ENCODE measurements around the gene TRNP1. TPM values are rescaled to one million over a fixed set of nuclear protein-coding genes. Genes with fewer than 3 reads are reported as not detected.

Gene TRNP1
- total and polyA plus RNA-seq, 3 experiments from 2014 or later = 0.73 to 1.2 TPM; not detected in 1

DNA sequence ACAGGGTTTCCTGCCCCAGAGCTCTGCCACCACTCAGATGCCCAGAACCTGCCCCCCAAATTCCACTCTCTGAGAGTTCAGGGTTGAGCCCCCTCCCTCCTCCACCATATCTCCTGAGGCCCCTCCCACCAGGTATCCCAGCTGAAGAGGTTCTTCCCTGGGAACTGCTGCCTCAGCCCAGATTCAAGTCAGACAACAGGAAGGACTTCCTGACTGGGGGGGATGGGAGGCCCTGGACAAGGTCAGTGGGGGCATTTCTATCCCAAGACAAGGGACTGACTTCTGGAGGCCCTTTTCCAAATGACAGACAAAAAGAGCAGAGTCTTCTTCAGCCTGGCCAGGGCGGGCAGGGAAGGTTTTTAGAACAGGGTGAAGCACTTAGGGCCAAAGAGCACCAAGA, 43.2 kb downstream of the TRNP1 start:
- Mint-ChIP-seq H3K27ac (peak overlapping the region in 1 of 8 donors; percentile 91), H3K36me3 (no peaks in the 10 kb centered on the region), H3K4me1 (no peaks in the 10 kb centered on the region), H3K27me3 (peaks cover 13 to 22% of the 10 kb centered on the region in 2 donors), H3K9me3 (no peaks in the 10 kb centered on the region), H3K4me3 (no peak overlapping the region)
- H3K9me3 ChIP-seq (ENCODE audit: low read length) = no peaks in the 10 kb centered on the region
- DNase-seq = no peak
- H3K4me1 ChIP-seq (ENCODE audit: insufficient read depth, low read length) = no peaks in the 10 kb centered on the region
- ChIA-PET CTCF (interaction anchor here (0.9 to 1.1 kb wide), 4 partner anchors 9 to 620 kb away, joined by 3 to 4 read pairs (median 3); no protein-coding TSS in a partner anchor), POLR2A (no interaction called here)
- no peak overlapping the region for H3K27ac ChIP-seq (ENCODE audit: low read depth, low read length)
- H3K27me3 ChIP-seq (ENCODE audit: insufficient read depth, low read length, poor library complexity, severe bottlenecking) = no peaks in the 10 kb centered on the region
- no peak overlapping the region for H3K4me3 ChIP-seq (ENCODE audit: low read length)
- H3K36me3 ChIP-seq (ENCODE audit: insufficient read depth, low read length) = no peaks in the 10 kb centered on the region

DNA sequence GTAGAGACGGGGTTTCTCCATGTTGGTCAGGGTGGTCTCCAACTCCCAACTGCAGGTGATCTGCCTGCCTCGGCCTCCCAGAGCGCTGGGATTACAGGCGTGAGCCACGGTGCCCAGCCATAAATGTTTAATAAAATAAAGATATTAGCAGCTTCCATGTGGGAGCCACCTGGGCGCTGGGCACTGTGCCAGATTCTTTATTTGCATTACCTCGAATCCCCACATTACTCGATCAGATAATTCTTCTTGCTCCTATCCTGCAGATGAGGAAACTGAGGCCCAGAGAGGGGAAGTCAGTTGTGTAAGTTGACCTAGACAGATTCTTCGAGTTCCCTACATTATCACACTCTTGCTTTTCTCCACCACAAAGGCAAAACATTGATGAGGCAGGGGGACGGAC, 44.0 kb downstream of the TRNP1 start:
- no peak for DNase-seq
- Histone ChIP-seq H3K9me3 (ENCODE audit: low read length) (no peaks in the 10 kb centered on the region), H3K27me3 (ENCODE audit: insufficient read depth, low read length, poor library complexity, severe bottlenecking) (no peaks in the 10 kb centered on the region), H3K36me3 (ENCODE audit: insufficient read depth, low read length) (no peaks in the 10 kb centered on the region), H3K4me1 (ENCODE audit: insufficient read depth, low read length) (no peaks in the 10 kb centered on the region), H3K27ac (ENCODE audit: low read depth, low read length) (no peak overlapping the region), H3K4me3 (ENCODE audit: low read length) (no peak overlapping the region)
- Mint-ChIP-seq H3K27ac (no peak overlapping the region), H3K27me3 (peaks cover 8 to 22% of the 10 kb centered on the region in 2 donors), H3K9me3 (no peaks in the 10 kb centered on the region), H3K4me3 (no peak overlapping the region), H3K4me1 (no peaks in the 10 kb centered on the region), H3K36me3 (no peaks in the 10 kb centered on the region)
- POLR2A ChIA-PET = no interaction called here
- CTCF ChIA-PET = no interaction called here

DNA sequence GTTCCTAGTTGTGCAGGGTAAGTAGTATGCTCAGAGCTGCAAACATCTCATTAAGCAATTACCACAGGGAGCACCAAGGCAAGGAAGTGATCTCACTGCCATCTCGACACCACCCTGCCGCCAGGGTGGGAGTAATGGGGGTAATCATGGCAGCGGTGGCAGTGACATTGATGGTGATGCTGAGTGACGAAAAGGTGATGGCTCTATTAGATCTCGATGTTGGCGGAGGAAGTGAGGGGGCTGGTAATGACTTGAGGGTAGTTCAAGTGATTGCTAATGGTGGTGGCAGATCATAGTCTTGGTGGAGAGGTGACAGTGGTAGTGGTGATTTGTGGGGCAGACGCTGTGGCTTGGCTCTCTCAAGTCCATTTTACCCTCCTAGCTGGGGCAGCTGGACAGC, 44.5 kb downstream of the TRNP1 start:
- Histone ChIP-seq H3K27me3 (ENCODE audit: insufficient read depth, low read length, poor library complexity, severe bottlenecking) (no peaks in the 10 kb centered on the region), H3K27ac (ENCODE audit: low read depth, low read length) (no peak overlapping the region), H3K4me1 (ENCODE audit: insufficient read depth, low read length) (no peaks in the 10 kb centered on the region), H3K36me3 (ENCODE audit: insufficient read depth, low read length) (no peaks in the 10 kb centered on the region), H3K9me3 (ENCODE audit: low read length) (no peaks in the 10 kb centered on the region), H3K4me3 (ENCODE audit: low read length) (no peak overlapping the region)
- H3K4me1 Mint-ChIP-seq = no peaks in the 10 kb centered on the region
- H3K4me3 Mint-ChIP-seq = no peak overlapping the region
- DNase-seq = no peak
- ChIA-PET POLR2A (no interaction called here), CTCF (no interaction called here)
- peaks cover 5 to 22% of the 10 kb centered on the region in 2 donors for H3K27me3 Mint-ChIP-seq
- H3K36me3 Mint-ChIP-seq = no peaks in the 10 kb centered on the region
- no peaks in the 10 kb centered on the region for H3K9me3 Mint-ChIP-seq
- H3K27ac Mint-ChIP-seq = peak overlapping the region in 1 of 8 donors; percentile 70

DNA sequence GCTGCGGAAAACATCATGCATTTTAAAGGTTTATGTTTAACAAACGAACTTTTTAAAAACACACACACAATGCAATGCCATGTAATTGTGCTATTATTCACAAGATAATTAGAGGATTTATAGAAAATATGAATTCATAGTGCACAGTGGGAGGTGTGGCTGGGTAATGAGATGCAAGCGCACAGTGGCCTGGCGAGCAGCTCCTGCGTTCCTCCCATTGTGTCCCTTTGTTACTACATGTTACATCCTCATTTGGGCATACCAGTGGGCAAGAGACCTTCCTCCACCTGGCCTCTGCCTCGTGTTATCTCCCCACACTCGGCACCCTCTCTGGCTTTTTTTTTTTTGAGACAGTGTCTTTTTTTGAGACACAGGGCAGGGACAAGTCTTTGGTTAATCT, 49.2 kb downstream of the TRNP1 start:
- peaks cover 2 to 17% of the 10 kb centered on the region in 2 donors for H3K27me3 Mint-ChIP-seq
- H3K36me3 Mint-ChIP-seq = no peaks in the 10 kb centered on the region
- no peaks in the 10 kb centered on the region for H3K9me3 Mint-ChIP-seq
- no peak overlapping the region for H3K4me3 Mint-ChIP-seq
- ChIA-PET POLR2A (no interaction called here), CTCF (interaction anchor here (1.5 to 7.1 kb wide), 4 partner anchors 13 to 69 kb away, joined by 3 to 134 read pairs (median 19); no protein-coding TSS in a partner anchor)
- Histone ChIP-seq H3K36me3 (ENCODE audit: insufficient read depth, low read length) (no peaks in the 10 kb centered on the region), H3K9me3 (ENCODE audit: low read length) (no peaks in the 10 kb centered on the region), H3K4me1 (ENCODE audit: insufficient read depth, low read length) (peaks cover 13% of the 10 kb centered on the region), H3K4me3 (ENCODE audit: low read length) (no peak overlapping the region), H3K27ac (ENCODE audit: low read depth, low read length) (no peak overlapping the region), H3K27me3 (ENCODE audit: insufficient read depth, low read length, poor library complexity, severe bottlenecking) (no peaks in the 10 kb centered on the region)
- H3K27ac Mint-ChIP-seq = no peak overlapping the region
- peaks cover 17 to 20% (median 19%) of the 10 kb centered on the region in 3 donors for H3K4me1 Mint-ChIP-seq
- no peak for DNase-seq

DNA sequence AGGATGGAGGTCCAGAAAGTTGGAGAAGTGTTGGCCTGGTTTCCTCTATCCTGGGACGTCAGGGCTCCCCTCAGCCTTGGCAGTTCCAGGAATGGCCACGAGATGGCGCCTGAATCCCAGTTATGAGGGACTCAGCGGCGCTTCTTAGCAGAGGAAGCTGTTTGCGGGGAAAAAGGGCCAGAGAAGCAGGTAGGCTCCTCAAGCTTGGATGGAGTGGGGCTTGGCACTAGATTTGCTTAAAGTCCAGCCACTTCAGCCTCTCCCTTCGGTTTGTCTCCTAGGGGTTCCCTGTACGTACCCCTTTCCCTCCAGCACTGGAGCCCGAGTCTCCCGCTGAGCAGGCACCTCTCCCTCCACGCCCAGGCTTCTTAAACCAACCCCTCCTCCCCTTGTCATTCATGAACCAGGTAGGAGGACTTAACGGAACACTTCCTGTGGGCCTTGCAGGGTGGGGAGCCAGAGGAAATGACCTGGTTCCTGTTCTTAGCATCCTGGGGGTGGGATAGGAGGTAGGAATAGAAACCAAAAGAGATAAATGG, 51.2 kb downstream of the TRNP1 start:
- no peak overlapping the region for H3K27ac ChIP-seq (ENCODE audit: low read depth, low read length)
- Mint-ChIP-seq H3K27me3 (peaks cover 2 to 4% of the 10 kb centered on the region in 2 donors), H3K4me3 (peak overlapping the region in 6 of 7 donors; percentile 23 to 75 (median 60)), H3K36me3 (no peaks in the 10 kb centered on the region), H3K4me1 (peaks cover 17 to 20% (median 19%) of the 10 kb centered on the region in 3 donors), H3K27ac (peak overlapping the region in 3 of 8 donors; percentile 5 to 60 (median 13)), H3K9me3 (no peaks in the 10 kb centered on the region)
- H3K36me3 ChIP-seq (ENCODE audit: insufficient read depth, low read length) = no peaks in the 10 kb centered on the region
- peak; percentile 72 to 88 (median 84) for DNase-seq
- no peaks in the 10 kb centered on the region for H3K27me3 ChIP-seq (ENCODE audit: insufficient read depth, low read length, poor library complexity, severe bottlenecking)
- H3K4me1 ChIP-seq (ENCODE audit: insufficient read depth, low read length) = peaks cover 13% of the 10 kb centered on the region
- CTCF ChIA-PET = interaction anchor here (0.7 to 7.1 kb wide), 24 partner anchors 8 to 351 kb away, joined by 3 to 134 read pairs (median 5); partner anchors contain the start of gene SLC9A1
- peak overlapping the region; percentile 41 for H3K4me3 ChIP-seq (ENCODE audit: low read length)
- no peaks in the 10 kb centered on the region for H3K9me3 ChIP-seq (ENCODE audit: low read length)
- POLR2A ChIA-PET = interaction anchor here (0.7 kb wide), 1 partner anchor 52 kb away, joined by 3 read pairs; no protein-coding TSS in a partner anchor

DNA sequence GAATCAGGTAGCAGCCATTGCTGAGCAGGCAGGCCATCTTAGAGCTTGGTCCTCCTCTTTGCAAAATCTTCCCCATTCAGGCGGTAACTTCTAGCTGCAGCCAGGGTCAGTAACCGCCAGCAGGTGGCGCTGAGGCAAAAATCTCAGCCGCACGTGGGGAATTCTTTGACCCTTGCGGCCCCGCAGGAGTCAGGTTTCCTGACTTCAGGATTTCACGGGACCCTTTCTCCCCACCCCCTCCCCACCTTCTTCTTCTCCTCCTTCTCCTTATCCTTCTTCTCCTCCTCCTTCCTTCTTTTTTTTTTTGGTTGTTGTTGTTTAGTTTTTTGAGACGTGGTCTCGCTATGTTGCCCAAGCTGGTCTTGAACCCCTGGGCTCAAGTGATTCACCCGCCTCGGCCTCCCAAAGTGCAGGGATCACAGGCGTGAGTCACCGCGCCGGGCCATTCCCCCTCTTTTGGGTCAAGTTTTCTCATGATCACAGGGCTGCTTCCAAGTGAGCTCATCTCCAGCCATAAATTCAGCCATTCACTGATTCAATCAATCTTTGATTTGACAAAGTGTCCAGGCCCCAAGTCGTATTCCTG, 52.6 kb downstream of the TRNP1 start:
- POLR2A ChIA-PET = no interaction called here
- no peaks in the 10 kb centered on the region for H3K36me3 ChIP-seq (ENCODE audit: insufficient read depth, low read length)
- H3K4me1 ChIP-seq (ENCODE audit: insufficient read depth, low read length) = peaks cover 13% of the 10 kb centered on the region
- peak overlapping the region in 2 of 7 donors; percentile 29 to 44 for H3K4me3 Mint-ChIP-seq
- no peak overlapping the region for H3K27ac ChIP-seq (ENCODE audit: low read depth, low read length)
- peak overlapping the region in 2 of 8 donors; percentile 54 to 67 for H3K27ac Mint-ChIP-seq
- CTCF ChIA-PET = interaction anchor here (0.7 to 7.1 kb wide), 37 partner anchors 10 to 1491 kb away, joined by 3 to 134 read pairs (median 4); partner anchors contain the start of genes SLC9A1 and TENT5B
- peak; percentile 34 to 63 (median 50) for DNase-seq
- no peaks in the 10 kb centered on the region for H3K9me3 ChIP-seq (ENCODE audit: low read length)
- H3K27me3 Mint-ChIP-seq = peaks cover 2 to 4% of the 10 kb centered on the region in 2 donors
- no peak overlapping the region for H3K4me3 ChIP-seq (ENCODE audit: low read length)
- H3K27me3 ChIP-seq (ENCODE audit: insufficient read depth, low read length, poor library complexity, severe bottlenecking) = no peaks in the 10 kb centered on the region
- no peaks in the 10 kb centered on the region for H3K9me3 Mint-ChIP-seq
- no peaks in the 10 kb centered on the region for H3K36me3 Mint-ChIP-seq
- H3K4me1 Mint-ChIP-seq = peaks cover 17 to 20% (median 19%) of the 10 kb centered on the region in 3 donors

DNA sequence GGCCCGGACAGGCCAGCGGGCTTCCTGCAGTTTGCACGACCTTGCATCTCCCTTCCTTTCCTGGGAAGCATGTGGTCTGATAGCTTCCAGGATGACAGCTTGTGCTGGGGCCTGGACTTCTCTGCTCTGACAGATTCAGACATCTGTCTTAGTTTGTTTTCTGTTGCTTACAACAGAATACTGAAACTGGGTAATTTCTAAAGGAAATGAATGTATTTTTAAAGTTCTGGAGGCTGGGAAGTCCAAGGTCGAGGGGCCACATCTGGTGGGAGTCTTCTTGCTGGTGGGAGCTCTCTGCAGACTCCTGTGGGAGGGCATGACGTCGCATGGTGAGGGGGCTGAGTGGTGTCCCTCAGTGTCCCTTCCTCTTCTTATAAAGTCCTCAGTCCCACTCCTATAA, 54.4 kb downstream of the TRNP1 start:
- H3K4me1 ChIP-seq (ENCODE audit: insufficient read depth, low read length) = peaks cover 13% of the 10 kb centered on the region
- no peak for DNase-seq
- H3K9me3 ChIP-seq (ENCODE audit: low read length) = no peaks in the 10 kb centered on the region
- Mint-ChIP-seq H3K4me1 (peaks cover 17 to 20% (median 19%) of the 10 kb centered on the region in 3 donors), H3K9me3 (no peaks in the 10 kb centered on the region), H3K27ac (peak overlapping the region in 1 of 8 donors; percentile 77), H3K36me3 (no peaks in the 10 kb centered on the region), H3K4me3 (no peak overlapping the region), H3K27me3 (peaks cover 0 to 2% of the 10 kb centered on the region in 2 donors)
- ChIA-PET POLR2A (no interaction called here), CTCF (interaction anchor here (4.7 to 7.1 kb wide), 2 partner anchors 11 to 52 kb away, joined by 66 to 134 read pairs; no protein-coding TSS in a partner anchor)
- H3K27me3 ChIP-seq (ENCODE audit: insufficient read depth, low read length, poor library complexity, severe bottlenecking) = no peaks in the 10 kb centered on the region
- no peak overlapping the region for H3K27ac ChIP-seq (ENCODE audit: low read depth, low read length)
- H3K36me3 ChIP-seq (ENCODE audit: insufficient read depth, low read length) = no peaks in the 10 kb centered on the region
- no peak overlapping the region for H3K4me3 ChIP-seq (ENCODE audit: low read length)

DNA sequence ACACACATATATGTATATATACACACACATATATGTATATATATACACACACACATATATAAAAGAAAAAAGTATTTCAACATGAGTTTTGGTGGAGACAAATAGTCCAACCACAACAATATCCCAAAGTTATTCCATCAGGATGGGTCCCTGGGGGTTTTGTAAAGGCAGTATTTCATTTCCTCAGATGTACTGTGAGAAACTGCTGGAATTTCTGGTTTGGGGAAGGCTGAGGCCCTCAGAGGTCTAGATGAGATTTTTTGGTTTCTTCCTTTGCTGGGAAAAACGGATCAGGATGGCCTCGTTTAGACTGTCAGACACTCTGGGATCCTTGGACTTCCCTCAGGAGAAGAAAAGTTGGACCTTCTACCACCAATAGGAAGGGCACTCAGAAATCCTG, 55.6 kb downstream of the TRNP1 start:
- no peak for DNase-seq
- Mint-ChIP-seq H3K27me3 (peaks cover 0 to 2% of the 10 kb centered on the region in 2 donors), H3K4me1 (peaks cover 17 to 20% (median 19%) of the 10 kb centered on the region in 3 donors), H3K4me3 (no peak overlapping the region), H3K36me3 (no peaks in the 10 kb centered on the region), H3K27ac (no peak overlapping the region), H3K9me3 (no peaks in the 10 kb centered on the region)
- H3K27me3 ChIP-seq (ENCODE audit: insufficient read depth, low read length, poor library complexity, severe bottlenecking) = no peaks in the 10 kb centered on the region
- H3K4me3 ChIP-seq (ENCODE audit: low read length) = no peak overlapping the region
- H3K9me3 ChIP-seq (ENCODE audit: low read length) = no peaks in the 10 kb centered on the region
- peaks cover 13% of the 10 kb centered on the region for H3K4me1 ChIP-seq (ENCODE audit: insufficient read depth, low read length)
- CTCF ChIA-PET = interaction anchor here (7.1 kb wide), 1 partner anchor 51 kb away, joined by 134 read pairs; no protein-coding TSS in a partner anchor
- no peak overlapping the region for H3K27ac ChIP-seq (ENCODE audit: low read depth, low read length)
- POLR2A ChIA-PET = no interaction called here
- no peaks in the 10 kb centered on the region for H3K36me3 ChIP-seq (ENCODE audit: insufficient read depth, low read length)

Measured in CD8-positive, alpha-beta memory T cell (primary cell).